HL-60 (cell line): Measurements from ENCODE around the gene C1S.
A peak's percentile ranks its signal among the peaks of the same experiment; 100 is the strongest.

Experiments used
- DNase-seq, 2 experiments: peaks; one replicate each; pipeline ENCODE4 v3.0.0-alpha.2; 2010 to 2020; ENCODE audit warnings: low read depth in 1 of 2, low spot score in 1 of 2
- H3K27ac ChIP-seq: fragments of 250-450 bp; sonication (Bioruptor Pico); replicated peaks from 2 replicates; pipeline ENCODE4 v1.5.1; 2020; ENCODE audit warnings: mild to moderate bottlenecking, moderate library complexity
- H3K27me3 ChIP-seq: fragments of 250-450 bp; sonication (Bioruptor Pico); 2 replicates; pipeline ENCODE4 v1.5.1; 2021; ENCODE audit warnings: mild to moderate bottlenecking, moderate library complexity; ENCODE audit not compliant: insufficient read depth, poor library complexity, severe bottlenecking
- H3K4me3 ChIP-seq: replicated peaks from 2 replicates; pipeline ENCODE4 v1.5.1; 2011; ENCODE audit warnings: mild to moderate bottlenecking, control low read depth, low read length; ENCODE audit not compliant: insufficient read depth
- CTCF ChIP-seq: IDR thresholded peaks from one replicate; pipeline ENCODE4 v1.5.1; 2011; ENCODE audit warnings: low read length, control low read depth, inconsistent platforms; ENCODE audit not compliant: insufficient read depth
- GABPA ChIP-seq: IDR thresholded peaks from 2 replicates; pipeline ENCODE4 v1.6.1; 2012; ENCODE audit warnings: low read depth
- POLR2AphosphoS5 ChIP-seq: IDR thresholded peaks from 2 replicates; pipeline ENCODE4 v1.6.1; 2012; ENCODE audit warnings: low read depth
- REST ChIP-seq: IDR thresholded peaks from 2 replicates; pipeline ENCODE4 v1.6.1; 2012; ENCODE audit warnings: low read depth; ENCODE audit not compliant: insufficient replicate concordance
- SPI1 ChIP-seq: IDR thresholded peaks from 2 replicates; pipeline ENCODE4 v1.6.1; 2012; ENCODE audit warnings: low read depth, mild to moderate bottlenecking, borderline replicate concordance

C1S gene

GRCh38 chr12:7018350-7019042 lies 42.0 kb upstream of the C1S start, which contains the start of gene LPCAT3:
TSS of gene LPCAT3 (minus strand) at chr12:7018476. CDS start at chr12:7018424, 52 bp downstream.
- peak; percentile 88 to 97 for DNase-seq
- TF ChIP-seq CTCF (peak; percentile 60), POLR2AphosphoS5 (peak; percentile 23; the same call in 1 of the 2 replicates), REST (no peak), GABPA (no peak), SPI1 (no peak)

GRCh38 chr12:7019043-7019569 lies 41.4 kb upstream of the C1S start:
- TF ChIP-seq POLR2AphosphoS5 (no peak), CTCF (no peak), GABPA (no peak), REST (no peak), SPI1 (no peak)
- H3K27me3 ChIP-seq = no peaks in the 10 kb centered on the region
- H3K27ac ChIP-seq = peak overlapping the region; percentile 71
- DNase-seq = no peak
- peak overlapping the region; percentile 96 for H3K4me3 ChIP-seq

More at GRCh38 chr12:7018350-7019042, 42.0 kb upstream of the C1S start, which contains the start of gene LPCAT3:
- Histone ChIP-seq H3K27me3 (no peaks in the 10 kb centered on the region), H3K4me3 (peak within 1 kb of the TSS; percentile 96), H3K27ac (peak within 1 kb of the TSS; percentile 71)

- no peaks in the 10 kb centered on the region for H3K27me3 ChIP-seq
- H3K27ac ChIP-seq = no peak overlapping the region
- no peak overlapping the region for H3K4me3 ChIP-seq
- DNase-seq = no peak
- TF ChIP-seq SPI1 = no peak
- no peak for TF ChIP-seq GABPA
- TF ChIP-seq POLR2AphosphoS5 = no peak
- no peak for TF ChIP-seq REST
- no peak for TF ChIP-seq CTCF
These were observed 38.6 kb upstream of the C1S start for GRCh38 chr12:7021956-7022355.
